GM19023 (cell line): ENCODE measurements around the gene PLVAP.

Experiments used
- ATAC-seq: cut with Tn5 transposase; IDR thresholded peaks from one replicate; pipeline ENCODE4 v1.9.1; 2021; ENCODE audit warnings: mild to moderate bottlenecking, moderate library complexity; ENCODE audit not compliant: unreplicated experiment

Gene PLVAP, protein sequence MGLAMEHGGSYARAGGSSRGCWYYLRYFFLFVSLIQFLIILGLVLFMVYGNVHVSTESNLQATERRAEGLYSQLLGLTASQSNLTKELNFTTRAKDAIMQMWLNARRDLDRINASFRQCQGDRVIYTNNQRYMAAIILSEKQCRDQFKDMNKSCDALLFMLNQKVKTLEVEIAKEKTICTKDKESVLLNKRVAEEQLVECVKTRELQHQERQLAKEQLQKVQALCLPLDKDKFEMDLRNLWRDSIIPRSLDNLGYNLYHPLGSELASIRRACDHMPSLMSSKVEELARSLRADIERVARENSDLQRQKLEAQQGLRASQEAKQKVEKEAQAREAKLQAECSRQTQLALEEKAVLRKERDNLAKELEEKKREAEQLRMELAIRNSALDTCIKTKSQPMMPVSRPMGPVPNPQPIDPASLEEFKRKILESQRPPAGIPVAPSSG

GRCh38 chr19:17376935-17377600, at the start of gene PLVAP:
Gene PLVAP, minus strand, starts transcription at chr19:17377342. Its CDS starts 54 bp downstream, at chr19:17377288.
- ATAC-seq, result no peak

GRCh38 chr19:17424743-17425365, 47.7 kb upstream of the PLVAP start:
- no peak for ATAC-seq

GRCh38 chr19:17423429-17424208, 46.5 kb upstream of the PLVAP start:
- ATAC-seq, result no peak

GRCh38 chr19:17421942-17422341, 44.8 kb upstream of the PLVAP start:
- ATAC-seq, result no peak

GRCh38 chr19:17420475-17420924, 43.4 kb upstream of the PLVAP start:
- no peak for ATAC-seq

GRCh38 chr19:17419621-17420474, 42.7 kb upstream of the PLVAP start, which contains the start of gene MVB12A:
Gene MVB12A, plus strand, starts transcription at chr19:17420047. Its CDS starts 89 bp downstream, at chr19:17420136.
- ATAC-seq, result peak; percentile 90

DNA sequence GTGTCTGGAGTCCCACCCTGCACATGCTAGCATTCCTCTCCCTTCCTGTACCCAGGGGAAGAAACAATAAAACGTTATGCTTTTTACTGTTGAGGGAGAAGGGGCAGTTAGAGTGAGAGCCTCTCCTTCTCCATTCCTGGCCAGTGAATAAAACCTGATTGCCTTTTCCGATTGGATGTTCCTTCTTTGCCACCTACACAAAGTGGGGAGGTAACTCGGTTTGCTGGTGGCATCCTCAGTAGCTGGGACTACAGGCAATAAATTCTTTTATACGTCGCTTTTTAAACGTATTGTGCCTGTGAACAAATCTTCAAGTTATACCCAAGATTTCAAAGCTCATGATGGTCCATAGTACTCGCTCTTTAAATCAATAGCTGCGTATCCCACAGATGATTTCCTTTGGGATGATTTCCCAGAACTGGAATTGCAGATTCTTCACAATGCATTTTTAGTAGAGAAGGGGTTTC, 42.0 kb upstream of the PLVAP start:
- ATAC-seq, result no peak

DNA sequence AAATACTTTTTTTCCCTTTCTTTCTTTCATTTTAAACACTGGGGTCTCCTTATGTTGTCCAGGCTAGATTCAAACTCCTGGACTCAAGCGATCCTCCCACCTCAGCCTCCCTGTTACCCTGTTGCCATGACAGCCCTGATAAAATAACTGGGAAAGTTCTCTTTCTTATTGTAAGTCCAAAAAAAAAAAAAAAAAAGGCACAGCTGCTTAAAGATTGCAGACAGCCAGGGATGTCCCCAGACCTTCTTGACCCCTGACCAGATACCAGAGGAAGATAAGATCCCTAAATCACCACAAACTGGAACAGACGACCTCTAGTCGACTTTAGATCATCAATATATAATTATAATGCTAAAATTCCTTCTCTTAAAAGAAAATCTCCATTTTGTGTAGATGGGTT, 41.6 kb upstream of the PLVAP start:
- no peak for ATAC-seq

GRCh38 chr19:17415121-17415520, 38.0 kb upstream of the PLVAP start:
- no peak for ATAC-seq

DNA sequence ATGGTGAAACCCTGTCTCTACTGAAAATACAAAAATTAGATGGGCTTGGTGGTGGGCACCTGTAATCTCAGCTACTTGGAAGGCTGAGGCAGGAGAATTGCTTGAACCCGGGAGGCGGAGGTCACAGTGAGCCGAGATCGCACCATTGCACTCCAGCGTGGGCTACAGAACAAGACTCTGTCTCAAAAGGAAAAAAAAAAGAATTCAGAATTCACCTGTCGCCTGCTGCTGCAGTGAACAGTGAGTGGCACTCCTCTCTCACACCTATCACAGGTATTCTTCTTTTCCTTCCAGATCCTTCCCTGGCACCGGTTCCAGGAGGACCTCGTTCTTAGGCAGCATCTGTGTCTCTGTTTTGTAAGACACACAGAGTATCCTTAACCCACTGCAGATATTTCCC, 37.0 kb upstream of the PLVAP start:
- no peak for ATAC-seq

DNA sequence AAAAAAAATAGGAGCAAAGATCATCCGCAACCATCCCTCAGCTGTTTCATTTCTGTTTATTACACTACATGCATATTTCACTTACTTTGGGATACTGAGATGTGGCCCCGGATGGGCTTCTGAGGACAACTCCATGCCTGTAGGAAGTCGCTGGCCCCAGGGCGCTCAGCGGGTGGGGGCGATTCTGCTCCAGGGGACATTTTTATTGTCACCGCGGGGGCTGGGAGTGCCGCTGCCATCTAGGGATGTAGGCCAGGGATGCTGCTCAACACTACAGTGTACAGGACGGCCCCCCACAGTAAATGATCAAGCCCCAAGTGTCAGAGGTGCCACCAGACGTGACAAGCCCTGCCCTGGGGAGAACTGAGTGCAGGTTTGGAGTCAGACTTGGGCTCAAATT, 34.7 kb upstream of the PLVAP start:
- no peak for ATAC-seq

- ATAC-seq, result no peak
Measured at GRCh38 chr19:17409990-17410389, 32.8 kb upstream of the PLVAP start.

DNA sequence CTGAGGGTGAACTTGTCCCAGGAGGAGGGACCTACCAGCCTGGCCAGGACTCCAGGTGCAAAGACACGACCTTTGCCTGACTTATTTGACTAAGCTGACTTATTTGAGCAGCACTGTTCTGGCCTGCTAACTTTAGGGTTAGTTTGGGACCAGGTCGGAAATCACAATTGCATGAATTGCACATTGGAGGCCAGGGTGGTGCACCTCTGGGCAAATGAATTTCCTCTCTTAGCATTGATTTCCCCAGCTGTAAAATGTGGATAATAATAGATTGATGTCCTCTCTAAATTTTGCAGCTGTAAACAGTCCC, 29.7 kb upstream of the PLVAP start:
- ATAC-seq, result no peak

DNA sequence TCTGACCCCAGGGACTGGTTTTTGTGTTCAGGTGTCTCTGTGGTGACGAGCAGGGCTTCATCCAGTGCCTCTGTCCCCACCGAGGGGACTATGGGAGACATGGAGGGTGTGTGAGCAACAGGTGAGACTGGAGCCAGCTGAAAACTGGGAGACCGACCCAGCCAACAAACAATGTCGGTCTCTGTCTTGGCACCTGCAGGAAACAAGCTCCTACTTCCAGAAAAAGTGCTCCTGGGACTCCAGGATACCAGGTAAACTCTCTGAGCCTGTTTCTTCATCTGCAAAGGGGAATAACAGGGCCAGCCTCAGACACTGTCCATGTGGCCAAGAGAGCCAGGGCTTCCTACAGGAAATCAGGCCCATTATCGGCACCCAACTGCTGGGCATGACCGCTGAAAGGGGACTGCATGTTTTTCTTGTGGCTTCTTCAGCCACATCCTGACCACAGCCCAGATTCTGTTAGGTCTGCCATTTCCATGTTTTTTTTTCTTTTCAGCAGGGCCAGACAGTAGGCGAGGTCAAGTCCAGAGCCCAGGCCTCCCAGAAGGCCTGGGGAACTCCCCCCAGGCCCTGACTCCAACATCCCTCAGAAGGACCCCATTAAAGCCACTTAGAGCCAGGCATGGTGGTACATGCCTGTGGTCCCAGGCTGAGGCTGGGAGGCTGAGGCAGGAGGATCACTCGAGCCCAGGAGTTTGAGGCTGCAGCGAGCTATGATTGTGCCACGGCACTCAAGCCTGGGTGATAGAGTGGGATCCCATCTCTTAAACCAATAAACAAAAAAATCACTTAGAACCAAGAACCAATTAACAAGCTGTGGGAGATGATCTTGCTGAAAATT, 29.1 kb upstream of the PLVAP start:
- ATAC-seq, result no peak

DNA sequence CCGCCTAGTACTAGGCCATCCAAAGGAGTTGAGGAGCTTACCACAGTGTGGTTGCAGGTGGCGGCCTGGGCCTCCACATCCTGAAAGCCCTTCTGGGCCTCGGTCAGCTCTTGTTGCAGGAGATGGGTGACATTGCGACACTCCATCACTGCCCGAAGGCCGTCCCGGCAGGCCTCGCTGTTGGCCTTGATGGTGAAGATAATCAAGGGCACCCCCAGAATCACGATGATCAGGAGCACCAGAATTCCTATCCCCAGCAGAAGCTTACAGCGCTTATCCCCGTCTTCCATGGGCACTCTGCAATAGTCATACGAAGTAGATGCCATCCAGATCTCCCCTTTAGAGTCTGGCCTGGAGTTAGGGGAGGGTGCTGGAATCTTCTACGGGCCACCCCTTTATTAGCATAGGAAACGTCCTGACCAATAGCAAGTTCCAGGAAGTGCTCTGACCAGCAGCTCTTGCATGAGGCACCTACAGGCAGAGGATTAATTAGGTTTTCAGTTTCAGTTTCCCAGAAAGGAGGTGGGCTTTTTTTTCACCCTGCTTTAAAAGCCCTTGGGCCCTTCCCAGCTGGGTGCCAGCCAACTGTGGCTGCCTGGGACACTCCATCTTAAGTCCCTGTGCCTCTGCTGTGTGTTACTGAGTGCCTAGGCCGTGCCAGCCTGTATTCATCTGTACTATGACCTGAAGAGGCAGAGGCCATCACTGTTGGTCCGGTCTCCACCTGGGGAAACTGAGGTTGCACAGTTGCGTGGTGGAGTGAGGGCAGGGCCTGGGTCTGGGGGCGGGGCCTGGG, 28.3 kb upstream of the PLVAP start, which contains the start of gene BST2:
Gene BST2, minus strand, starts transcription at position 381 of the 796 bp plus-strand sequence. Its CDS starts 55 bp downstream, at position 326.
- ATAC-seq, result peak; percentile 88

- ATAC-seq, result no peak
Measured at GRCh38 chr19:17404621-17405249, 27.6 kb upstream of the PLVAP start.

GRCh38 chr19:17404015-17404414, 26.9 kb upstream of the PLVAP start:
- ATAC-seq, result no peak
